ENCODE measurements around the gene RGS12. TPM values are rescaled to one million over a fixed set of nuclear protein-coding genes. Genes with fewer than 3 reads are reported as not detected.

Gene RGS12
- polyA plus RNA-seq, 1 of the 3 experiments (the other 2 are of a cell fraction), result 18.4 TPM

DNA sequence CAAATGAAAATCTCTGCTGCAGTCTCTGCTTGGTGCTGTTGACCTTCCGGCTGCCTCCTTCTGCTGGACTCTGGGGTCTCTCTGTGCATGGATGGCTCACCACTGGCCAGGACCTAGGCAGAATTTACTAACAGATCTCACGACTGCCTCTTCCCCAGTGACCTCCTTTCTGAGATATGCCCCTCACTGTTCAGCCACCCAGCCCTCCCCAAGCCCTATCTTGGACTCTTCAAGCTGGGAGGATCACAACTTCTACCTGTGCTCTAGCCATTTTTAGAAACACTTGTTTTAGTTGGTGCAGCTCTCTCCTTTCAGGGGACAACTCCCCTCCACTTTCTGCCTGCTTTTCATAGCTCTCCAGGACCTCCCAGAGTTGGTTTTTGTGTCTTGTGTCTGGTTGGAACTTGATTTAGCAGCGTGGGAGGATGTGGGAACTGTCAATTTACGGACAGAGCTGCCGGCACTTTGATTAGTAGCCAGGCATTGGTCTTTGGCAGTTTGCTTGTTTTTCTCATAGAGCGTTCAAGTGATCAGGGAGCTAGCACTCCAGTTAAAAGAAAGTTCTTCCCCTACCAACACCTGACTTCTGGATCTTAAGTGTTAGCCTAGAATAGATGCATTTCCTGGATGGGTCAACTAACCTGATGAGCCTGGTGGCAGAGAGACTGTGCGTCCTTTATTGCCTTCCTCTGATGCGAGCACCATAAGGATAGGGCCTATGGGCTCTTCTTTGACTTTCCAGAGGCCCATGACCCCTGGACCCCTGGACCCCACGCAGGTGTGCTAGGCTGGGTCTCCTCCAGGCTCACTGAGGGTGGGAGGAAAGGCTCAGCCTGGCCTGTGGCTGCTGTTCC is 6.5 kb downstream of the RGS12 start:
- 88% methylated on average over 9 of the region's 9 CpGs for WGBS (ENCODE audit: low lambda C conversion rate)
- no peak overlapping the region for H3K4me2 ChIP-seq
- no peak overlapping the region for H2AFZ ChIP-seq (ENCODE audit: low read depth)
- H3K9me2 ChIP-seq, result no peaks in the 10 kb centered on the region
- H3K79me2 ChIP-seq (ENCODE audit: insufficient read depth), result peaks cover 95% of the 10 kb centered on the region
- DNase-seq, result no peak
- CTCF ChIA-PET, result no interaction called here
- H3K27me3 ChIP-seq (ENCODE audit: insufficient read depth), result no peaks in the 10 kb centered on the region
- TF ChIP-seq, protein P1, sequence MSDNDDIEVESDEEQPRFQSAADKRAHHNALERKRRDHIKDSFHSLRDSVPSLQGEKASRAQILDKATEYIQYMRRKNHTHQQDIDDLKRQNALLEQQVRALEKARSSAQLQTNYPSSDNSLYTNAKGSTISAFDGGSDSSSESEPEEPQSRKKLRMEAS (IDR thresholded peaks at IDR 0.05; ENCODE audit: low read depth), result no peak
- TF ChIP-seq MEF2A (IDR thresholded peaks at IDR 0.05; ENCODE audit: borderline replicate concordance, low read depth), result no peak
- TF ChIP-seq MXI1 (IDR thresholded peaks at IDR 0.05; ENCODE audit: low read depth, low read length), result no peak
- no peak for TF ChIP-seq FOXM1 (IDR thresholded peaks at IDR 0.05; ENCODE audit: low read depth)
- TF ChIP-seq RFX5 (IDR thresholded peaks at IDR 0.05; ENCODE audit: low read length), result no peak
- TF ChIP-seq, protein P2, sequence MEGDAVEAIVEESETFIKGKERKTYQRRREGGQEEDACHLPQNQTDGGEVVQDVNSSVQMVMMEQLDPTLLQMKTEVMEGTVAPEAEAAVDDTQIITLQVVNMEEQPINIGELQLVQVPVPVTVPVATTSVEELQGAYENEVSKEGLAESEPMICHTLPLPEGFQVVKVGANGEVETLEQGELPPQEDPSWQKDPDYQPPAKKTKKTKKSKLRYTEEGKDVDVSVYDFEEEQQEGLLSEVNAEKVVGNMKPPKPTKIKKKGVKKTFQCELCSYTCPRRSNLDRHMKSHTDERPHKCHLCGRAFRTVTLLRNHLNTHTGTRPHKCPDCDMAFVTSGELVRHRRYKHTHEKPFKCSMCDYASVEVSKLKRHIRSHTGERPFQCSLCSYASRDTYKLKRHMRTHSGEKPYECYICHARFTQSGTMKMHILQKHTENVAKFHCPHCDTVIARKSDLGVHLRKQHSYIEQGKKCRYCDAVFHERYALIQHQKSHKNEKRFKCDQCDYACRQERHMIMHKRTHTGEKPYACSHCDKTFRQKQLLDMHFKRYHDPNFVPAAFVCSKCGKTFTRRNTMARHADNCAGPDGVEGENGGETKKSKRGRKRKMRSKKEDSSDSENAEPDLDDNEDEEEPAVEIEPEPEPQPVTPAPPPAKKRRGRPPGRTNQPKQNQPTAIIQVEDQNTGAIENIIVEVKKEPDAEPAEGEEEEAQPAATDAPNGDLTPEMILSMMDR (IDR thresholded peaks at IDR 0.05), result no peak
- TF ChIP-seq, protein P3, sequence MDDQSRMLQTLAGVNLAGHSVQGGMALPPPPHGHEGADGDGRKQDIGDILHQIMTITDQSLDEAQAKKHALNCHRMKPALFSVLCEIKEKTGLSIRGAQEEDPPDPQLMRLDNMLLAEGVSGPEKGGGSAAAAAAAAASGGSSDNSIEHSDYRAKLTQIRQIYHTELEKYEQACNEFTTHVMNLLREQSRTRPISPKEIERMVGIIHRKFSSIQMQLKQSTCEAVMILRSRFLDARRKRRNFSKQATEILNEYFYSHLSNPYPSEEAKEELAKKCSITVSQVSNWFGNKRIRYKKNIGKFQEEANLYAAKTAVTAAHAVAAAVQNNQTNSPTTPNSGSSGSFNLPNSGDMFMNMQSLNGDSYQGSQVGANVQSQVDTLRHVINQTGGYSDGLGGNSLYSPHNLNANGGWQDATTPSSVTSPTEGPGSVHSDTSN (IDR thresholded peaks at IDR 0.05), result no peak
- no peak for TF ChIP-seq EZH2phosphoT487 (IDR thresholded peaks at IDR 0.05; ENCODE audit: borderline replicate concordance, low read depth)
- no peak for TF ChIP-seq RAD21 (IDR thresholded peaks at IDR 0.05; ENCODE audit: low read length)
- no peak for TF ChIP-seq RCOR1 (IDR thresholded peaks at IDR 0.05; ENCODE audit: low read length)
- no peak for TF ChIP-seq FOSL2 (IDR thresholded peaks at IDR 0.05; ENCODE audit: borderline replicate concordance, low read depth)
- no peak for TF ChIP-seq SMC3 (IDR thresholded peaks at IDR 0.05; ENCODE audit: low read depth, low read length)
- TF ChIP-seq TAF1 (IDR thresholded peaks at IDR 0.05; ENCODE audit: borderline replicate concordance, low read depth, low read length), result no peak
- no peak for TF ChIP-seq NRF1 (IDR thresholded peaks at IDR 0.05; ENCODE audit: low read depth, low read length)
- no peak for TF ChIP-seq YY1 (IDR thresholded peaks at IDR 0.05; ENCODE audit: low read depth)
- no peak for TF ChIP-seq CHD2 (IDR thresholded peaks at IDR 0.05; ENCODE audit: low read length, partially characterized antibody)
- TF ChIP-seq, protein P4, sequence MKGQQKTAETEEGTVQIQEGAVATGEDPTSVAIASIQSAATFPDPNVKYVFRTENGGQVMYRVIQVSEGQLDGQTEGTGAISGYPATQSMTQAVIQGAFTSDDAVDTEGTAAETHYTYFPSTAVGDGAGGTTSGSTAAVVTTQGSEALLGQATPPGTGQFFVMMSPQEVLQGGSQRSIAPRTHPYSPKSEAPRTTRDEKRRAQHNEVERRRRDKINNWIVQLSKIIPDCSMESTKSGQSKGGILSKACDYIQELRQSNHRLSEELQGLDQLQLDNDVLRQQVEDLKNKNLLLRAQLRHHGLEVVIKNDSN (IDR thresholded peaks at IDR 0.05; ENCODE audit: borderline replicate concordance, low read depth), result no peak
- TF ChIP-seq, protein P5, sequence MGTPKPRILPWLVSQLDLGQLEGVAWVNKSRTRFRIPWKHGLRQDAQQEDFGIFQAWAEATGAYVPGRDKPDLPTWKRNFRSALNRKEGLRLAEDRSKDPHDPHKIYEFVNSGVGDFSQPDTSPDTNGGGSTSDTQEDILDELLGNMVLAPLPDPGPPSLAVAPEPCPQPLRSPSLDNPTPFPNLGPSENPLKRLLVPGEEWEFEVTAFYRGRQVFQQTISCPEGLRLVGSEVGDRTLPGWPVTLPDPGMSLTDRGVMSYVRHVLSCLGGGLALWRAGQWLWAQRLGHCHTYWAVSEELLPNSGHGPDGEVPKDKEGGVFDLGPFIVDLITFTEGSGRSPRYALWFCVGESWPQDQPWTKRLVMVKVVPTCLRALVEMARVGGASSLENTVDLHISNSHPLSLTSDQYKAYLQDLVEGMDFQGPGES (IDR thresholded peaks at IDR 0.05; ENCODE audit: low read depth, low read length), result no peak
- no peak overlapping the region for H3K4me3 ChIP-seq (ENCODE audit: low read depth in 2 of 2, low read length in 1 of 2)
- H3K36me3 ChIP-seq (replicated peaks in 1 of 2; ENCODE audit: control insufficient read depth in 1 of 2, insufficient read depth in 2 of 2, low read length in 1 of 2), result peaks cover 0 to 9% of the 10 kb centered on the region in 2 experiments
- peaks cover 0 to 31% of the 10 kb centered on the region in 2 experiments; a peak in 2 of 4 replicates for H3K4me1 ChIP-seq (ENCODE audit: control insufficient read depth in 1 of 2, insufficient read depth in 2 of 2, low read depth in 1 of 2, low read length in 1 of 2)
- H3K9ac ChIP-seq, result no peak overlapping the region
- no peaks in the 10 kb centered on the region for H3K9me3 ChIP-seq
- peaks cover 2% of the 10 kb centered on the region for H3F3A ChIP-seq (replicated peaks; ENCODE audit: insufficient read depth)
- POLR2A ChIA-PET, result no interaction called here
- H3K27ac ChIP-seq (ENCODE audit: low read depth in 2 of 2, low read length in 1 of 2), result no peak overlapping the region; a peak in 1 of 4 replicates
- H4K20me1 ChIP-seq (ENCODE audit: insufficient read depth), result peaks cover 64% of the 10 kb centered on the region

Measured in SK-N-SH (cell line).